ENCODE results near the gene ANTXRL.

DNA sequence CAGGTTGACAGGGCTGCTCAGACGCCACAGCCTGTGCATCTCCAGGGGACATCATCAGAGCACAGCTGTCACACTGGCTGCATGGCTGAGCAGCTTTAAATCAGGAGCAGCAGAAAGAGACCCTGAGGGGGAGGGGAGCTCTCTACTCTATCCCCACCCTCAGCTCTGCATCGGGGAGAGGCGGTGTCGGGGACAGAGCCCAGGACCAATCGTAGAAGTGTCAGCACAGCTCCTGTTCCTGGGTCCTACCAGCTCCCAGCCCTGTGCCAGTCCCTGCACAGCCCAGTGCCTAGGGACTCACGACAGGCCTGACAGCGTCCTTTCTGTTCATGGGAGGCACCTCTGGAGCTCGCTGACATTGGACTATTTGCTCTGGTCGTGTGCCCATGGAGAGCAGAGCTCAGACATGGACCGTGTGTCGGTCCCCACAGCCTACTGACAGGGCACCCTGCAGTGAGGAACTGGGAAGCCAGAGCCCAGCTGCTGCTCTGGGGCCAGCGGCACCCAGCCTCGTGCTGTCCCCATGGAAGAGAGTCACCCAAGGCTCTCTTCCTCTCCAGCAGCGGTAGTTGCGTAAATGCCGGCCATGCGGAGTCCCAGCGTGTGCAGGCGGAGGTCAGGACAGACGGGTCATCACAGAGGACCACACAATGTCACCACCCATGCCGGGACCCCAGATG lies 20.4 kb upstream of the ANTXRL start:
- no peak for TF ChIP-seq ESRRA (IDR thresholded peaks at IDR 0.05; ENCODE audit: low read length)
- no peak for TF ChIP-seq ZZZ3 (IDR thresholded peaks at IDR 0.05; ENCODE audit: control insufficient read depth, insufficient read length, low read depth)
- no peak for TF ChIP-seq SMC3 (IDR thresholded peaks at IDR 0.05; ENCODE audit: borderline replicate concordance, low read length)
- no peak for TF ChIP-seq POLR2A (IDR thresholded peaks at IDR 0.05; ENCODE audit: low read depth, low read length)
- no peak for TF ChIP-seq BHLHE40 (IDR thresholded peaks at IDR 0.05; ENCODE audit: borderline replicate concordance in 1 of 2, low read depth in 2 of 2, low read length in 1 of 2)
- TF ChIP-seq, protein P1, sequence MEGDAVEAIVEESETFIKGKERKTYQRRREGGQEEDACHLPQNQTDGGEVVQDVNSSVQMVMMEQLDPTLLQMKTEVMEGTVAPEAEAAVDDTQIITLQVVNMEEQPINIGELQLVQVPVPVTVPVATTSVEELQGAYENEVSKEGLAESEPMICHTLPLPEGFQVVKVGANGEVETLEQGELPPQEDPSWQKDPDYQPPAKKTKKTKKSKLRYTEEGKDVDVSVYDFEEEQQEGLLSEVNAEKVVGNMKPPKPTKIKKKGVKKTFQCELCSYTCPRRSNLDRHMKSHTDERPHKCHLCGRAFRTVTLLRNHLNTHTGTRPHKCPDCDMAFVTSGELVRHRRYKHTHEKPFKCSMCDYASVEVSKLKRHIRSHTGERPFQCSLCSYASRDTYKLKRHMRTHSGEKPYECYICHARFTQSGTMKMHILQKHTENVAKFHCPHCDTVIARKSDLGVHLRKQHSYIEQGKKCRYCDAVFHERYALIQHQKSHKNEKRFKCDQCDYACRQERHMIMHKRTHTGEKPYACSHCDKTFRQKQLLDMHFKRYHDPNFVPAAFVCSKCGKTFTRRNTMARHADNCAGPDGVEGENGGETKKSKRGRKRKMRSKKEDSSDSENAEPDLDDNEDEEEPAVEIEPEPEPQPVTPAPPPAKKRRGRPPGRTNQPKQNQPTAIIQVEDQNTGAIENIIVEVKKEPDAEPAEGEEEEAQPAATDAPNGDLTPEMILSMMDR (IDR thresholded peaks at IDR 0.05 in 2 of 3, conservative IDR thresholded peaks at IDR 0.05 in 1 of 3; ENCODE audit: control insufficient read depth in 2 of 3, extremely low read depth in 1 of 3, insufficient read depth in 1 of 3, low read depth in 3 of 3, low read length in 3 of 3): no peak
- TF ChIP-seq FOXM1 (IDR thresholded peaks at IDR 0.05; ENCODE audit: low read depth, low read length): no peak
- TF ChIP-seq, protein P2, sequence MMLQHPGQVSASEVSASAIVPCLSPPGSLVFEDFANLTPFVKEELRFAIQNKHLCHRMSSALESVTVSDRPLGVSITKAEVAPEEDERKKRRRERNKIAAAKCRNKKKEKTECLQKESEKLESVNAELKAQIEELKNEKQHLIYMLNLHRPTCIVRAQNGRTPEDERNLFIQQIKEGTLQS (IDR thresholded peaks at IDR 0.05; ENCODE audit: borderline replicate concordance, extremely low read depth, low read depth, low read length): no peak
- no peak for TF ChIP-seq ZNF207 (IDR thresholded peaks at IDR 0.05; ENCODE audit: borderline replicate concordance)
- TF ChIP-seq TCF12 (IDR thresholded peaks at IDR 0.05; ENCODE audit: low read depth, low read length): no peak
- no peak for TF ChIP-seq SP1 (IDR thresholded peaks at IDR 0.05; ENCODE audit: low read depth, low read length)
- TF ChIP-seq NRF1 (conservative IDR thresholded peaks at IDR 0.05; ENCODE audit: low read depth, low read length): no peak
- TF ChIP-seq, protein P3, sequence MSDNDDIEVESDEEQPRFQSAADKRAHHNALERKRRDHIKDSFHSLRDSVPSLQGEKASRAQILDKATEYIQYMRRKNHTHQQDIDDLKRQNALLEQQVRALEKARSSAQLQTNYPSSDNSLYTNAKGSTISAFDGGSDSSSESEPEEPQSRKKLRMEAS (IDR thresholded peaks at IDR 0.05; ENCODE audit: low read depth, low read length): no peak
